ENCODE measurements around the gene DDX42. TPM values are rescaled to one million over a fixed set of nuclear protein-coding genes. Genes with fewer than 3 reads are reported as not detected.
A peak's percentile ranks its signal among the peaks of the same experiment; 100 is the strongest.

DDX42 gene
- total and polyA plus RNA-seq, 2 of the 13 experiments (the other 11 are each of a cell fraction or from before 2014, with no cell fraction given) = 87.2 to 92.9 TPM

- TF ChIP-seq, protein P1, sequence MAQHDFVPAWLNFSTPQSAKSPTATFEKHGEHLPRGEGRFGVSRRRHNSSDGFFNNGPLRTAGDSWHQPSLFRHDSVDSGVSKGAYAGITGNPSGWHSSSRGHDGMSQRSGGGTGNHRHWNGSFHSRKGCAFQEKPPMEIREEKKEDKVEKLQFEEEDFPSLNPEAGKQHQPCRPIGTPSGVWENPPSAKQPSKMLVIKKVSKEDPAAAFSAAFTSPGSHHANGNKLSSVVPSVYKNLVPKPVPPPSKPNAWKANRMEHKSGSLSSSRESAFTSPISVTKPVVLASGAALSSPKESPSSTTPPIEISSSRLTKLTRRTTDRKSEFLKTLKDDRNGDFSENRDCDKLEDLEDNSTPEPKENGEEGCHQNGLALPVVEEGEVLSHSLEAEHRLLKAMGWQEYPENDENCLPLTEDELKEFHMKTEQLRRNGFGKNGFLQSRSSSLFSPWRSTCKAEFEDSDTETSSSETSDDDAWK (CRISPR knock-in tag; IDR thresholded peaks at IDR 0.05) = no peak
- TF ChIP-seq ZNF746 (CRISPR knock-in tag; IDR thresholded peaks at IDR 0.05) (no peak), AHR (CRISPR knock-in tag; IDR thresholded peaks at IDR 0.05) (peak; percentile 80), ZNF546 (CRISPR knock-in tag; conservative IDR thresholded peaks at IDR 0.05) (no peak), ARNTL (CRISPR knock-in tag; IDR thresholded peaks at IDR 0.05) (no peak), NFKB2 (CRISPR knock-in tag; IDR thresholded peaks at IDR 0.05; ENCODE audit: borderline replicate concordance) (0 out of 2 replicates have a peak, but pooled peaks have one; percentile 18), EED (CRISPR knock-in tag; IDR thresholded peaks at IDR 0.05) (no peak), ZNF563 (CRISPR knock-in tag; IDR thresholded peaks at IDR 0.05) (no peak), ZNF550 (CRISPR knock-in tag; IDR thresholded peaks at IDR 0.05; ENCODE audit: borderline replicate concordance) (no peak), HCFC1 (IDR thresholded peaks at IDR 0.05; ENCODE audit: low read depth, low read length) (no peak), ZNF580 (CRISPR knock-in tag; IDR thresholded peaks at IDR 0.05; ENCODE audit: borderline replicate concordance, low read depth) (no peak), SMYD3 (CRISPR knock-in tag; IDR thresholded peaks at IDR 0.05) (no peak), SALL2 (CRISPR knock-in tag; IDR thresholded peaks at IDR 0.05) (no peak), BCL6 (CRISPR knock-in tag; IDR thresholded peaks at IDR 0.05) (no peak), ZFAT (CRISPR knock-in tag; conservative IDR thresholded peaks at IDR 0.05) (no peak), IKZF1 (IDR thresholded peaks at IDR 0.05) (no peak), RXRA (CRISPR knock-in tag; IDR thresholded peaks at IDR 0.05) (no peak), TP53 (CRISPR knock-in tag; conservative IDR thresholded peaks at IDR 0.05) (no peak), ZKSCAN8 (CRISPR knock-in tag; IDR thresholded peaks at IDR 0.05; ENCODE audit: borderline replicate concordance) (no peak), ELF3 (CRISPR knock-in tag; IDR thresholded peaks at IDR 0.05) (no peak), CREBL2 (CRISPR knock-in tag; IDR thresholded peaks at IDR 0.05; ENCODE audit: borderline replicate concordance) (no peak), STAG1 (CRISPR knock-in tag; IDR thresholded peaks at IDR 0.05) (no peak)
- TF ChIP-seq, protein P2, sequence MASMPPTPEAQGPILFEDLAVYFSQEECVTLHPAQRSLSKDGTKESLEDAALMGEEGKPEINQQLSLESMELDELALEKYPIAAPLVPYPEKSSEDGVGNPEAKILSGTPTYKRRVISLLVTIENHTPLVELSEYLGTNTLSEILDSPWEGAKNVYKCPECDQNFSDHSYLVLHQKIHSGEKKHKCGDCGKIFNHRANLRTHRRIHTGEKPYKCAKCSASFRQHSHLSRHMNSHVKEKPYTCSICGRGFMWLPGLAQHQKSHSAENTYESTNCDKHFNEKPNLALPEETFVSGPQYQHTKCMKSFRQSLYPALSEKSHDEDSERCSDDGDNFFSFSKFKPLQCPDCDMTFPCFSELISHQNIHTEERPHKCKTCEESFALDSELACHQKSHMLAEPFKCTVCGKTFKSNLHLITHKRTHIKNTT (CRISPR knock-in tag; IDR thresholded peaks at IDR 0.05) = no peak
- TF ChIP-seq, protein P3, sequence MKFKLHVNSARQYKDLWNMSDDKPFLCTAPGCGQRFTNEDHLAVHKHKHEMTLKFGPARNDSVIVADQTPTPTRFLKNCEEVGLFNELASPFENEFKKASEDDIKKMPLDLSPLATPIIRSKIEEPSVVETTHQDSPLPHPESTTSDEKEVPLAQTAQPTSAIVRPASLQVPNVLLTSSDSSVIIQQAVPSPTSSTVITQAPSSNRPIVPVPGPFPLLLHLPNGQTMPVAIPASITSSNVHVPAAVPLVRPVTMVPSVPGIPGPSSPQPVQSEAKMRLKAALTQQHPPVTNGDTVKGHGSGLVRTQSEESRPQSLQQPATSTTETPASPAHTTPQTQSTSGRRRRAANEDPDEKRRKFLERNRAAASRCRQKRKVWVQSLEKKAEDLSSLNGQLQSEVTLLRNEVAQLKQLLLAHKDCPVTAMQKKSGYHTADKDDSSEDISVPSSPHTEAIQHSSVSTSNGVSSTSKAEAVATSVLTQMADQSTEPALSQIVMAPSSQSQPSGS (CRISPR knock-in tag; IDR thresholded peaks at IDR 0.05) = no peak
- TF ChIP-seq, protein P4, sequence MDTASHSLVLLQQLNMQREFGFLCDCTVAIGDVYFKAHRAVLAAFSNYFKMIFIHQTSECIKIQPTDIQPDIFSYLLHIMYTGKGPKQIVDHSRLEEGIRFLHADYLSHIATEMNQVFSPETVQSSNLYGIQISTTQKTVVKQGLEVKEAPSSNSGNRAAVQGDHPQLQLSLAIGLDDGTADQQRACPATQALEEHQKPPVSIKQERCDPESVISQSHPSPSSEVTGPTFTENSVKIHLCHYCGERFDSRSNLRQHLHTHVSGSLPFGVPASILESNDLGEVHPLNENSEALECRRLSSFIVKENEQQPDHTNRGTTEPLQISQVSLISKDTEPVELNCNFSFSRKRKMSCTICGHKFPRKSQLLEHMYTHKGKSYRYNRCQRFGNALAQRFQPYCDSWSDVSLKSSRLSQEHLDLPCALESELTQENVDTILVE (CRISPR knock-in tag; IDR thresholded peaks at IDR 0.05) = 0 out of 2 replicates have a peak, but pooled peaks have one; percentile 8
- TF ChIP-seq, protein P5, sequence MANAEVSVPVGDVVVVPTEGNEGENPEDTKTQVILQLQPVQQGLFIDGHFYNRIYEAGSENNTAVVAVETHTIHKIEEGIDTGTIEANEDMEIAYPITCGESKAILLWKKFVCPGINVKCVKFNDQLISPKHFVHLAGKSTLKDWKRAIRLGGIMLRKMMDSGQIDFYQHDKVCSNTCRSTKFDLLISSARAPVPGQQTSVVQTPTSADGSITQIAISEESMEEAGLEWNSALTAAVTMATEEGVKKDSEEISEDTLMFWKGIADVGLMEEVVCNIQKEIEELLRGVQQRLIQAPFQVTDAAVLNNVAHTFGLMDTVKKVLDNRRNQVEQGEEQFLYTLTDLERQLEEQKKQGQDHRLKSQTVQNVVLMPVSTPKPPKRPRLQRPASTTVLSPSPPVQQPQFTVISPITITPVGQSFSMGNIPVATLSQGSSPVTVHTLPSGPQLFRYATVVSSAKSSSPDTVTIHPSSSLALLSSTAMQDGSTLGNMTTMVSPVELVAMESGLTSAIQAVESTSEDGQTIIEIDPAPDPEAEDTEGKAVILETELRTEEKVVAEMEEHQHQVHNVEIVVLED (CRISPR knock-in tag; IDR thresholded peaks at IDR 0.05; ENCODE audit: borderline replicate concordance) = no peak
Observed at GRCh38 chr17:63826468-63827001, 52.6 kb downstream of the DDX42 start (continued).
